Limb (tissue), 2 donors: ENCODE measurements around the gene CNBP.
"Not testable (repeated sequence)": the region's sequence is repeated elsewhere in the genome, so short reads cannot be mapped to it uniquely, and the experiment has no call there.

Experiments
- DNase-seq, 2 donors: peaks; one replicate each; pipeline ENCODE4 v3.0.0-alpha.2; 2016; ENCODE audit errors: extremely low spot score in 2 of 2

CNBP gene

GRCh38 chr3:129183569-129184395, at the start of gene CNBP:
Gene CNBP (minus strand): TSS chr3:129183896. CDS start chr3:129171757, 12,139 bp downstream.
- peak; percentile 96 for DNase-seq

DNA sequence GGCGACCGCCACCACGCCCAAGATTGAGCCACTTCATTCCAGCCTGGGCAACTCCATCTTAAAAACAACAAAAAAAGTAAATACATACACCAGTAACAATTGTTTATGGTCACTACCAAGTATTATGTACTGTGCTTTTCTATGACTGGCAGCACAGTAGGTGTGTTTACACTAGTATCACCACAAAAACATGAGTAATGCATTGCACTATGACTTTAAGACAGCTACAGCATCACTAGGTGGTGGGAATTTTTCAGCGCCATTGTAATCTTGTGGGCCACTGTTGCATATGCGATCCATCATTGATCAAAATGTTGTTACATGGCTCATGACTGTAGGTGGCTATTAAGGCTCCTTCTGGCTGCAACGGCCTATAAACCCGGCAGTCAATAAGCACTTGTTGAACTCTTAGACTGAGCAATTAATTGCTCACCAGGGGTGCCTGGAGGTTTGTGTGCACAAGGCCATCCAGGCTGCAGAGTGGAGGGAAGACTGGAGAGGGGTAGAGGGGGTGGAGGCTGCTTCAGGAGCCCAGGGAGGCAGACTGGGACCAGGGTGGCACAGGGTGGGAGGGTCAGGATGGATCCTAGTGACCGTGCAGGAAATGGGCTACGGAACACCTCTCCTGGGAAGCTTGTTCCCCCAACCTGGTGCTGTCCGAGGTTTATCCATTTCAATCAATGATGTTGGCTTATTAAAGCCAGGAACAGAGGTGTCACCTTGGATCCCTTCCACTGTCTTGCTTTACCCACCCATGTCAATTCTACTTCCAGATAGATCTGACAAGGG, 47.8 kb upstream of the CNBP start:
- no peak for DNase-seq

DNA sequence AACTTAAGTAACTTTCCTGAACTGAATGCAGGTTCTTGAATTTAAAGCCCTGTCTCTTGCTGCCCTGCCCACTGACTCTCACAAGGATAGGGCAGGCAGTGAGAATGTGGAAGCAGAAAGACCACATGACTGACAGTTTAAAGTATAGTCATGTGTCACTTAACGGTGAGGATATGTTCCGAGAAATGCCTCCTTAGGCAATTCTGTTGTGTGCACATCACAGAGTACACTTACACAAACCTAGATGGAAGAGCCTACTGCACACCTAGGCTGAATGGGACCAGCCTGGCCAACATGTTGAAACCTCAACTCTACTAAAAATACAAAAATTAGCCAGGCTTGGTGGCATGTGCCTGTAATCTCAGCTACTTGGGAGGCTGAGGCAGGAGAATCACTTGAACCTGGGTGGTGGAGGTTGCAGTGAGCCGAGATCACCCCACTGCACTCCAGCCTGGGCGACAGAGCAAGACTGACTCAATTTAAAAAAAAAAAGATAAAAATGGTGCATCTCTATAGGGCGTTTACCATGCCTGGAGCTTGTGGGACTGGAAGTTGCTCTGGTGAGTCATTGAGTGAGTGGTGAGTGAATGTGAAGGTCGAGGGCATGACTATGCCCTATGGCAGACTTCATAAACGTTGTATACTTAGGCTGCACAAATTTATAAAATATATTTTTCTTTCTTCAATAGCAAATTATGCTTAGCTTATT, 46.8 kb upstream of the CNBP start:
- DNase-seq, result no peak

DNA sequence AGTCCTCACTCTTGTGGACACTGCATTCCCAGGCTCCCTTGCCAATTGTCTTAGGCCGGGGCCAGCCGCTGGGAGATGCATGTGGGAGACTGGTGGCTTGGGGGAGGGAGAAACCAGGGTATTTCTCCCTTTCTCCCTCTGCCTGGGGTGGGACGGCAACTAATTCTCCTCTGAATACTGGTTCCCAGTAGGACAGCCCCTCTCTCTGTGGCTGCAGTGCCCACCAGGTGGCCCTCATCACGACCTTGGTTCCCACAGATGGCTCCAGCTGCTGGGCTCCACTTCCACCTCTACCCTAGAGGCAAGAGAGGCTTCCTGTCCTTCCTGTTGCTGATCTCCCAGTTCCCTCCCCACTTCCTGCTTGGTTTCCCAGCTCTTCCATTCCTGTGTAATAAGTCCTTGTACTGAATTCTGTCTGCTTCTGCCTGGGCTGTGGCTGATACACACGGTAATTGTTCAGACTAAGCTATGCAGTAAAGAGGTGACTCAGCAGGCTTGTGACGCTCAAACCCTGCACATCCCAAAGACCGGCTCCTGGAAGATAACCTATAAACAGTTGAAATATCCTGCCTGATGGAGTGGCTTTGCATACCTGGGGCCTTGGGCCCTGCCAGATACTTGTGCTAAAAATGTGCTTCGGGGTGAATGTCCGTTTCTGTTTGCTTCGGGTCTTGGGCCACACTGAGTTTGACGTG, 45.3 kb upstream of the CNBP start:
- DNase-seq, result no peak

DNA sequence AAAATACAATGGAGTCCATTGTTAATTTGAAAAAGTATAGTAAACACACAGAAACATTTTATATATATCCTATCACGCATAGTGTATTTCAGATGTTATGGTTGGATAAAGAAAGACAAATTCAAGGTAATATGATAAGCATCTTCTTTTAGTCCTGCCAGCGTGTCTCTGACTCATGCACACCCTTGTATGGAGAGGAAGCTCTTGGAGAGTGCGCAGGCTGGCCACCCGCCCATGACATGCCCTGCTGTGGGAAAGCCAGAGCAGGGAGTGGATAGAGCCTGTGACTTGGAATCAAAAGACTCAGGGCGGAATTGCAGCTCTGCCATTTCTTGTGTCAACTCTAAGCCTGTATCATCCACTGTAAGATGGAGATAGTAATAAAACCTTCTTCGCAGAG, 42.7 kb upstream of the CNBP start:
- no peak for DNase-seq

GRCh38 chr3:129224984-129225393, 41.3 kb upstream of the CNBP start:
- DNase-seq, result no peak

- DNase-seq, result not testable (repeated sequence)
Observed at GRCh38 chr3:129224387-129224786, 40.7 kb upstream of the CNBP start.

DNA sequence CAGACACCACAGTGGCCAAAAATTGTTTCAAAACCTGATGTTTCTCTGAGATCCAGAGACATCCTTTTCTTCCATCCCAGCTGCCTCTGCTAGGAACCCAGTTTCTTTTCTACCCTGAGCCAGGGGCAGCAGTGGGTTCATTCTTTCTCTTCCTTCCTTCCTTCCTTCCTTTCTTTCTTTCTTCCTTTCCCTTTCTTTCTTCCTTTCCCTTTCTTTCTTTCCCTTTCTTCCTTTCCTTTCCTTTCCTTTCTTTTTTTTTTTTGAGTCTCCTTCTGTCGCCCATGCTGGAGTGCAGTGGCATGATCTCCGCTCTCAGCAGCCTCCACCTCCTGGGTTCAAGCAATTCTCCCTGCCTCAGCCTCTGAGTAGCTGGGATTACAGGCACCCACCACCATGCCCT, 35.0 kb upstream of the CNBP start:
- no peak for DNase-seq

GRCh38 chr3:129213238-129213637, 29.5 kb upstream of the CNBP start:
- DNase-seq, result no peak

DNA sequence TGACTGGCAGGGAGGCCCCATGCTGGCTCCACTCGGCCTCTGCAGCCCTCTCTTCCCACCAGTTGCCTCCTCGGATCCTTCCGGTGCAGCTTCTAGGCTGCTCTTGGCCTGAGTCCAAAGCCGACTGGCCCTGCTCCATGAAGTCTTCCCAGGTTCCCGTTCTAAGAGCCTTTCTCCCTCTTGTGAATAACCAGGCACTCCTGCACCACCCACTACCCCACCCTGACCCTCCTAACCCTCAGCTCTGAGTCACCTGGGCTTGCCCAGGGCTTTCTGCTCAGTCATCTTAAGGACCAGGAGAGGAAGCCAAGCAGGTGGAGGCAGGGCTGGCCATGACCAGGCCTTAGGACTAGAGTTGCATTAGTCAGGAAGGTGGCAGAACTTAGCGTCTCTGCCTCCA, 28.1 kb upstream of the CNBP start:
- peak in 1 of 2 donors; percentile 43 for DNase-seq

DNA sequence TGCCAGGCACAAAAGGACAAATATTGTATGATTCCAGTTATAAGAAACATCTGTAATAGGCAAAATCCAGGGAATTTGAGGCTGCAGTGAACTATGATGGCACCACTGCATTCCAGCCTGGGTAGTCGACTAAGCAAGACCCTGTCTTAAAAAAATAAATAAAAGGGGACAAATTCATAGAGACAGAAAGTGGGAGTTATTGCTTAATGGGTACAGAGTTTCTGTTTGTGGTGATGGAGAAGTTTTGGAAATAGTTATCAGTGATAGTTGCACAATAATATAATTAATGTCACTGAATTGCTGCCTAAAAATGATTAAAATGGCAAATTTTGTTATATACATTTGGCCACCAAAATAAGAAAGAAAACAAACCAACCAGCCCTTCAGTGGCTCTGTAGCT, 27.6 kb upstream of the CNBP start:
- DNase-seq, result no peak

- no peak for DNase-seq
Observed at GRCh38 chr3:129207479-129207878, 23.8 kb upstream of the CNBP start.

DNA sequence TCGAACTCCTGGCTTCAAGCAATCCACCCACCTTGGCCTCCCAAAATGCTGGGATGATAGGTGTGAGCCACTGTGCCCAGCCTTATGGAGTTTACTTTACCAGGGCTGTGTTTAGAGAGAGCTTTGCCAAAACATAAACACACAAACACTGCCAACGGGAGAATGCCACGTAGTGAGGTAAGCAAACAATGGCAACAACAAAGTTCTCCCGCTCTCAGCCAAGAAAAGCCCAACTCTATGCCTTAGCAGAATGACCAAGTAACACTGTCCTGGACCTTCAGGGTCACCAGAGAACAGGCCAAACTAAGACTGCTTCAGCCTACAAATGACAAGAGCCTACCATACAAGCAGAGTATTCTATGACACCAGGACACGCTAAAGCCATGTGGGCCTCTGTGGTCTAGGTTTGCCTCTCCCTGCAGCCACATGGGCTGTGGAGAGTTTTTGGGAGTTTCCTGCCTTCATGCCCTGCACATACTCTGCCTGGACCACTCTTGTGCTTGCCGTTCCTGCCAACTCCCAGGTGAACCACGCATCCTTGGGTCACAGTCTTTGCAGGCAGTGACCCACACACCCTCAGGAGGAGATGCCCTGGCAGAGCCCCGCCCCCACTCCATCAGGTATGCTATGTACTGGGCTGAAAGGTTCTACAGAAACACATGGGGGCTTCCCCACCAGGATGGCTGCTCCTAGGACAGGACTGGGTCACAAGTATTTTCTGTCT, 21.6 kb upstream of the CNBP start:
- DNase-seq, result no peak

- DNase-seq, result no peak
Observed at GRCh38 chr3:129204473-129204872, 20.8 kb upstream of the CNBP start.

DNA sequence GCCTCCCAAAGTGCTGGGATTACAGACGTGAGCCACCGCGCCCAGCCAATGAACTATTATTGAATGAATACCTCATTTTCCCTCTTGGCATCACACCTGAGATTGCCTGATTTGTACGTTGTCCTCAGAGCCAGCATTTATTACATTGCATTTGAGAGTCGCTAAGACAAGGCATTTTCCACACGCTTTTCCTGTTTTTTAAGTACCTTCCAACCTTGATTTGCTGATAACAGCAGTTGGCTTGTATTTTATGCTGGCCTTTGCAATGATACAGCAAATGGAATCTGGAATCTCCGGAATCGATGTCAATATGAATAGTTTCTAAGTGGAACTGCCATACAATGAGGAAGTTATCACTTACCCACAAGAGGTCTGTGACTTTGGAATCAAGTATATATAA, 15.7 kb upstream of the CNBP start:
- no peak for DNase-seq

- DNase-seq, result no peak
Observed at GRCh38 chr3:129197321-129197720, 13.6 kb upstream of the CNBP start.

GRCh38 chr3:129196601-129197000, 12.9 kb upstream of the CNBP start:
- DNase-seq, result no peak

DNA sequence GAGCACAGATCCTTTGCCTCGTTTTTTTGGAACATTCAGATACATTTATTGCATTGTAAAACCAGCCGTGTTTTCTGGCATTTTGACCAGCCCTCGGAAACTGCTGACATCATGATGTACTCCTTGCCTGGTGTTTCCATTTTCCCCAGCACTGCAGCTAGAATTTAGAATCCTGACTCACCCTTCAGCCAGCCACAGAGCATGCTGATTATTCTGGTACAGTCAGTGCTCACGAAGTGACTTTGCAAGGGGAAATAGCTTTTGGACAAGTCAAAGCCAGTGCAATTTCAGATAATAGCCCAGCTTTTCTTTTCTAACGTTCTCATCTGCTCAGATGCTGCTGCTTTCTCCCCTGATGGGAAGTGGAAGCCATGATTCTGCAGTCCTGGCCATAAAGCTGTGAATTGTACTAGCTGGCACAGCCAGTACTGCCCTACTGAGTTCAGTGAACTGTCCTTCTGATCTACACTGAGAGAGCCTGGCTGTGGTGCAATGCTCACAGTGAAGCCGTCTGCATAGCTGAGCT, 12.1 kb upstream of the CNBP start:
- no peak for DNase-seq

DNA sequence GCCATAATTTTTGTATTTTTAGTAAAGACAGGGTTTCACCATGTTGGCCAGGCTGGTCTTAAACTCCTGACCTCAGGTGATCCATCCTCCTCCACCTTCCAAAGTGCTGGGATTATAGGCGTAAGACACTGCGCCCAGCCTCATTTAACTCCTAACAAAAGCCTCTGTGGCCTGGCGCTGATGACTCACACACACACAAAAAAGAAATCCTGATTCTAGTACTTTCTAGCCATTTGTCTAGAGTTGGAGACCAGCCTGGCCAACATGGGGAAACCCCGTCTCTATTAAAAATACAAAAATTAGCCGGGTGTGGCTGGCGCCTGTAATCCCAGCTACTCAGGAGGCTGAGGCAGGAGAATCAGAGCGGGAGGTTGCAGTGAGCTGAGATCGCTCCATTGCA, 6.1 kb upstream of the CNBP start:
- DNase-seq, result not testable (repeated sequence)

GRCh38 chr3:129187857-129188256, 4.2 kb upstream of the CNBP start:
- DNase-seq, result no peak

GRCh38 chr3:129185783-129186182, 2.1 kb upstream of the CNBP start:
- no peak for DNase-seq
